Right lobe of liver (tissue), 4 donors: ENCODE results near the gene STAB1.

Experiments used
- CTCF ChIP-seq, 4 donors: fragments of 200-600 bp in 3 of 4; fragments of 450-650 bp in 1 of 4; IDR thresholded peaks; one replicate each; pipeline versions ENCODE4 v1.5.1 to v1.8.0; 2016 to 2022; ENCODE audit warnings: antibody characterized with exemption in 4 of 4, mild to moderate bottlenecking in 2 of 4
- POLR2A ChIP-seq: fragments of 450-650 bp; IDR thresholded peaks from one replicate; pipeline ENCODE4 v1.6.1; 2017; ENCODE audit warnings: antibody characterized with exemption, mild to moderate bottlenecking
- donor health status: DM: no; HTN: no; CAD: no.
- donor health status: DM: no; HTN: no; CAD: no.
- donor health status: DM: no; HTN: yes; CAD: no.

DNA sequence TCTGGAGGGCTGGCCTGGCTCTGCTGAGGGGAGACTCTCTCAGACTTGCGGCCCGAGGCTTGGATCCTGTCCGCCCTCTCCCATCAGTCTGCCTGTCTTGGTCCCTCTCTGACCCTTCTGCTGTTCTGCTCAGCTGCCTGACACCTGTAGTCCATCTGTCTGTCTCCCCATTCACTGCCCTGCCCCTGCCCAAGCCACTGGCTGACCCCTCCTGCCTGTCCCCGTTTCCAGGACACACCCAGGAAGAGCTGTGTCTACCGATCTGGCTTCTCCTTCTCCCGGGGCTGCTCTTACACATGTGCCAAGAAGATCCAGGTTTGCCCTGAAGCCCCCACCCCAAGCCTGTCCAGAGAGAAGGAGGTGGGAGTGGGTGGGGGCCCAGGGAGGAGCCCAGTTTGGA lies 20.1 kb downstream of the STAB1 start:
- TF ChIP-seq CTCF (IDR thresholded peaks at IDR 0.05) (no peak), POLR2A (no peak)
